Testis (tissue), 3 donors: ENCODE measurements around the gene ZCCHC7. TPM values are rescaled to one million over a fixed set of nuclear protein-coding genes. Genes with fewer than 3 reads are reported as not detected.

ENCODE experiments used
- DNase-seq: peaks from one replicate; pipeline ENCODE4 v3.0.0-alpha.2; 2019
- H3K27ac ChIP-seq, 2 donors: fragments of 200-600 bp; sonication (generic); one replicate each; pipeline ENCODE4 v1.5.1; 2019
- H3K27me3 ChIP-seq: fragments of 200-600 bp; sonication (generic); one replicate; pipeline ENCODE4 v1.5.1; 2019
- H3K36me3 ChIP-seq: fragments of 200-600 bp; sonication (generic); one replicate; pipeline ENCODE4 v1.5.1; 2017; ENCODE audit warnings: low read depth; ENCODE audit errors: missing control alignments
- H3K4me1 ChIP-seq: fragments of 200-600 bp; sonication (generic); one replicate; pipeline ENCODE4 v1.5.1; 2019
- H3K4me3 ChIP-seq, 2 donors: fragments of 200-600 bp; sonication (generic); one replicate each; pipeline ENCODE4 v1.5.1; 2017 to 2019
- H3K9me3 ChIP-seq: fragments of 200-600 bp; sonication (generic); one replicate; pipeline ENCODE4 v1.5.1; 2017
- POLR2A ChIP-seq: fragments of 450-650 bp; IDR thresholded peaks from one replicate; pipeline ENCODE4 v1.6.1; 2017; ENCODE audit warnings: antibody characterized with exemption, mild to moderate bottlenecking, moderate library complexity
- WGBS, 2 donors: methylation state at CpG; one replicate each; pipeline ENCODE4 v1.1.5; 2018; 5-methylcytosine and 5-hydroxymethylcytosine counted together
- intact Hi-C: fragments of 100-400 bp; cut with DNase I; formaldehyde crosslinking; loops from one replicate; pipeline ENCODE4 v1.15.1; 2023; ENCODE audit warnings: low total_unique reads
- polyA plus RNA-seq: library from polyadenylated mRNA; stranded (reverse); fragments of 350-450 nt; fragmentation: Illumina TruSeq; extraction: RNeasy Lipid Tissue Mini Kit (QIAGEN cat#74804); gene quantifications from one replicate; pipeline ENCODE4 v1.2.3, GENCODE V29; 2014; ENCODE audit warnings: low read depth, low replicate concordance; ENCODE audit not compliant: insufficient read depth
- total RNA-seq, 2 donors: library from RNA; depleted of rRNA; stranded (reverse); fragments of >200 nt; gene quantifications; one replicate each; pipeline ENCODE4 v1.2.3, GENCODE V29; 2016
- TF ChIP-seq, protein P1 (sequence below), 3 experiments: fragments of 450-650 bp in 2 of 3; fragments of 200-600 bp in 1 of 3; sonication (generic) in 1 of 3; IDR thresholded peaks; one replicate each; pipeline ENCODE4 v1.5.1; 2016 to 2019; ENCODE audit warnings: antibody characterized with exemption in 3 of 3, mild to moderate bottlenecking in 2 of 3, moderate library complexity in 1 of 3

Gene ZCCHC7
- total and polyA plus RNA-seq, 3 donors from 2014 or later = 14.4 to 20.6 (median 18.5) TPM

DNA sequence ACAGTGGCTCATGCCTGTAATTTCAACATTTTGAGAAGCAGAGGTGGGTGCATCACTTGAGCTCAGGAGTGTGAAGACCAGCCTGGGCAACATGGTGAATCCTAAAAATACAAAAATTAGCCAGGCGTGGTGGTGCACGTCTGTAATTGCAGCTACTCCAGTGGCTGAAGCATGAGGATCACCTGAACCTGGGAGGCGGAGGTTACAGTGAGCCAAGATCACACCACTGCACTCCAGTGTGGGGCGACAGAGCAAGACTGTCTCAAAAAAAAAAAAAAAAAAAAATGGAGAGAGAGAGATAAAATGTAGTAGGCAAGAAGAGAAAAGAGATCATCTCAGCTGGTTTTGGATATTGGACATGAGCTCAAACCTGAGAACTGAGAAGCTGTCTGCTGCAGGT, 23.7 kb upstream of the ZCCHC7 start:
- Histone ChIP-seq H3K36me3 (no peaks in the 10 kb centered on the region), H3K27ac (no peak overlapping the region), H3K27me3 (no peaks in the 10 kb centered on the region), H3K9me3 (no peaks in the 10 kb centered on the region), H3K4me1 (no peaks in the 10 kb centered on the region), H3K4me3 (no peak overlapping the region)
- no peak for DNase-seq
- 81 to 89% methylated on average over 4 of the region's 4 CpGs for WGBS, 2 donors
- intact Hi-C loops = no loop called here
- TF ChIP-seq, protein P1, sequence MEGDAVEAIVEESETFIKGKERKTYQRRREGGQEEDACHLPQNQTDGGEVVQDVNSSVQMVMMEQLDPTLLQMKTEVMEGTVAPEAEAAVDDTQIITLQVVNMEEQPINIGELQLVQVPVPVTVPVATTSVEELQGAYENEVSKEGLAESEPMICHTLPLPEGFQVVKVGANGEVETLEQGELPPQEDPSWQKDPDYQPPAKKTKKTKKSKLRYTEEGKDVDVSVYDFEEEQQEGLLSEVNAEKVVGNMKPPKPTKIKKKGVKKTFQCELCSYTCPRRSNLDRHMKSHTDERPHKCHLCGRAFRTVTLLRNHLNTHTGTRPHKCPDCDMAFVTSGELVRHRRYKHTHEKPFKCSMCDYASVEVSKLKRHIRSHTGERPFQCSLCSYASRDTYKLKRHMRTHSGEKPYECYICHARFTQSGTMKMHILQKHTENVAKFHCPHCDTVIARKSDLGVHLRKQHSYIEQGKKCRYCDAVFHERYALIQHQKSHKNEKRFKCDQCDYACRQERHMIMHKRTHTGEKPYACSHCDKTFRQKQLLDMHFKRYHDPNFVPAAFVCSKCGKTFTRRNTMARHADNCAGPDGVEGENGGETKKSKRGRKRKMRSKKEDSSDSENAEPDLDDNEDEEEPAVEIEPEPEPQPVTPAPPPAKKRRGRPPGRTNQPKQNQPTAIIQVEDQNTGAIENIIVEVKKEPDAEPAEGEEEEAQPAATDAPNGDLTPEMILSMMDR (IDR thresholded peaks at IDR 0.05) = no peak

DNA sequence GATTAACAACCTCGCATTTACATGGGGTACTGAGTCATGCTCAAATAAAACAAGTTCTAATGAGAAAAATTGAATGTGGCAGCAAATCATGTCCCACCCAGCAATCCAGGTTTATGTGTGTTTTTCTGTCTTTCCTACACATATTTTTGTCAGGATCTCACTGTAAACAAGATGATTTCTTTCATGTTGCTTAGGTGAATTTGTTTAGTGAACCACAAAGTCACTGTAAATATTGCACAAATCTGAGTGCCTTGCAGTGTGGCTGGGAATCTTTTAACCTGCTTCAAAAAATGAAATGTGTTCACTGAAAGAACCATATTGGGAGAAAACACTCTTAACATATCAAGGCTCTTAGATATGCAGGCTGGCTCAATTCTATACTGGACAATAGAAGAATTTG, 23.1 kb upstream of the ZCCHC7 start:
- TF ChIP-seq POLR2A = no peak
- TF ChIP-seq, protein P1 (IDR thresholded peaks at IDR 0.05) = no peak
- no peak for DNase-seq
- H3K9me3 ChIP-seq = no peaks in the 10 kb centered on the region
- no peaks in the 10 kb centered on the region for H3K36me3 ChIP-seq
- no peak overlapping the region for H3K27ac ChIP-seq
- intact Hi-C loops = no loop called here
- H3K4me3 ChIP-seq = no peak overlapping the region
- WGBS, 2 donors = 88 to 96% methylated on average over 1 of the region's 1 CpG
- H3K4me1 ChIP-seq = no peaks in the 10 kb centered on the region
- H3K27me3 ChIP-seq = no peaks in the 10 kb centered on the region

DNA sequence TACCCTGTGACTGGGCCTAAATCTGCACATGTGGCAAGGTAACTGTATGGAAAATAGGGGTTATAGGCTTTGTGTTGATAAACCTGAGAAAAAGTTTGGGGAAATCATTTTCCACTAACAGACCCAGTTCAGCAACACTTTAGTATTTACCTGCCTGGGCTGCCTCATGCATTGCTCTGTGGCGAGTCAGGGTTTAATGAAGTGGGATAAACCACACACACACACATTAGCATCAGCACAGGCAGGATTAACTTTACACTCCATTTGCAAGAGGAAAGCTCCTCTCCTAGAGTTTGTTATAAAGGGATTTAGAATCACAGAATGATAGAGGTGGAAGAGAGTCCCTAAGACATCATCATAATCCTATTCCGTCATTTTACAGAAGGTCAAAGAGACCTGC, 20.0 kb upstream of the ZCCHC7 start:
- Histone ChIP-seq H3K4me1 (no peaks in the 10 kb centered on the region), H3K27ac (no peak overlapping the region), H3K4me3 (no peak overlapping the region), H3K9me3 (no peaks in the 10 kb centered on the region), H3K36me3 (no peaks in the 10 kb centered on the region), H3K27me3 (no peaks in the 10 kb centered on the region)
- DNase-seq = no peak
- intact Hi-C loops = no loop called here
- WGBS, 2 donors = 46 to 70% methylated on average over 2 of the region's 2 CpGs
- TF ChIP-seq, protein P1 (IDR thresholded peaks at IDR 0.05) = no peak
- no peak for TF ChIP-seq POLR2A

DNA sequence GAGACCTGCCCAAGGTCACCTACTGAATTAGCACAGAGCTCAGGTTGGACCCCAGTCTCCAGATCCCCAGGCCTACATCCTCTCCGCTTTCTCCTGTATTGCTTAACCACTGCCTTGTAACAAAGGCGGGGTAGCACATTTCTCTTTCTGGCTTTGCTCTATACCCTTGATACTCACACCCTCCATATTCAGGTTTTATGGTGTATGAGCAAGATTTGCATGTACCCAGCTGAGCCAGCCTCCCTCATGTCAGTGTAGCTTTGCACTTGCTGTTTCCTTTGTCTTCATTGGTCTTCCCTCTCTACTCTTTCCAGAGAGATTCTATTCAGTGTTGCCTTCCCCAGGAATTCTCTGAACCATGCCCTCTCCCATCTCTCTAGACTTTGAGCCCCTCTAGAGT, 19.6 kb upstream of the ZCCHC7 start:
- WGBS, 2 donors = 91 to 98% methylated on average over 2 of the region's 2 CpGs
- TF ChIP-seq, protein P1 (IDR thresholded peaks at IDR 0.05) = no peak
- no peak overlapping the region for H3K4me3 ChIP-seq
- H3K27me3 ChIP-seq = no peaks in the 10 kb centered on the region
- no peak overlapping the region for H3K27ac ChIP-seq
- intact Hi-C loops = no loop called here
- no peaks in the 10 kb centered on the region for H3K36me3 ChIP-seq
- no peak for DNase-seq
- no peaks in the 10 kb centered on the region for H3K4me1 ChIP-seq
- no peaks in the 10 kb centered on the region for H3K9me3 ChIP-seq

DNA sequence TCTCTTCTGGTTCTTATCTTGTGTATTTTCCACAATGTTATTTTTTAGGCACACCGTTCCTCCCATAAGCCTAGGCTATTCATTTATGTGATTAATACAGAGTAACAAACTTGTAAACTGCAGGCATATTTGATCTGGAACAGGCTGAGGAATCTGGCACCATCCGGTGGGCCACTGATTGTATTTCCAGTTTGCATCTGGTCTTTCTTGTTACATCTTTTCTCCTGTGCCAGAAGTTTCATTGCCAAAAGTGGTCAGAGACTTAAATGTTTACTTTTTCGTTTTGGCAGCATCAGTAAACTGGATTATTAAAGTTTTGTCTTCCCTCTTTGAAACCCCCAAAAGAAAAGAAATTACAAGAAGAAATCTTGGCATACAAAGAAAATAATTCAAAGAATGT, 17.9 kb upstream of the ZCCHC7 start:
- peak; percentile 73 for DNase-seq
- intact Hi-C loops = no loop called here
- no peak overlapping the region for H3K27ac ChIP-seq
- H3K9me3 ChIP-seq = no peaks in the 10 kb centered on the region
- H3K36me3 ChIP-seq = no peaks in the 10 kb centered on the region
- no peaks in the 10 kb centered on the region for H3K4me1 ChIP-seq
- 32 to 33% methylated on average over 3 of the region's 3 CpGs for WGBS, 2 donors
- H3K4me3 ChIP-seq = no peak overlapping the region
- TF ChIP-seq, protein P1 (IDR thresholded peaks at IDR 0.05) = no peak
- no peak for TF ChIP-seq POLR2A
- no peaks in the 10 kb centered on the region for H3K27me3 ChIP-seq
